Ishikawa (cell line): Measurements from ENCODE around the gene SMAD2.

Experiments
- EP300 ChIP-seq: IDR thresholded peaks from 2 replicates; pipeline ENCODE4 v1.6.1; 2012; ENCODE audit warnings: borderline replicate concordance
- TAF1 ChIP-seq: IDR thresholded peaks from 2 replicates; pipeline ENCODE4 v1.6.1; 2012; ENCODE audit warnings: low read depth, mild to moderate bottlenecking
- YY1 ChIP-seq: IDR thresholded peaks from 2 replicates; pipeline ENCODE4 v1.6.1; 2012; ENCODE audit warnings: low read depth

DNA sequence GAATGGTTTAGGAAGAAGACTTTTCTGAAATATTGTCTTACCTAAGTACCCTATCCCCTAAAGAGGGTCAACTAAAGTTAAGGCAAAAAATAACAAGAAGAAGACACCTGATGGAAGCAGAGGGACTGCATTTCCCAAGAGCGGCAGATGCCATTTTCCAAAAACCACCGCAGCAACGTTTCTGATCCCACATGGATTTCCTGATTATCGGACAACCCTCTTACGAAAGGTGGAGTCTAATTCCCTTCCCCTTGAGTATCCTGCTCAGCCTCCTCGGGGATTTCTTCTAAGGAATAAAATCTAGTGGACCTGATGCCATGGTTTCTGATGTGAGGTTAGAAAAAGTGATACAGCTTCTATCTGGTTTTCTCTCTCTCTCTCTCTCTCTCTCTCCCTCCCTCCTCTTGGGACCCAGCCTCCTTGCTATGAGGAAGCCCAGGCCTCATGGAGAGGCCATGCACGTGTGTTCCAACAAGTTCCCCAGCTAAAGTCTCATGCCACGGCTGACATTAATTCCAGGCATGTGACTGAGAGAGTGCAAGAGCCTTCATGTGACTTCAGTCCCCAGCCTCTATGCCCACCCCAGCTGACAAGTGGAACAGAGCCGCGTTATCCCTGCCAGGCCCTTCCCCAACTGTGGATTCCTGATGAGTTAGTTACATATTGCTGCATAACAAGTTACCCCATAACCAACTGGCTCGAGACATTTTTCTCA lies 150.3 kb downstream of the SMAD2 start:
- TF ChIP-seq TAF1 (no peak), EP300 (no peak), YY1 (no peak)
